ENCODE results near the gene BTG2. TPM values are rescaled to one million over a fixed set of nuclear protein-coding genes. Genes with fewer than 3 reads are reported as not detected.

Gene BTG2
- total and polyA plus RNA-seq, 2 experiments from 2014 or later, result 197 to 274 TPM

DNA sequence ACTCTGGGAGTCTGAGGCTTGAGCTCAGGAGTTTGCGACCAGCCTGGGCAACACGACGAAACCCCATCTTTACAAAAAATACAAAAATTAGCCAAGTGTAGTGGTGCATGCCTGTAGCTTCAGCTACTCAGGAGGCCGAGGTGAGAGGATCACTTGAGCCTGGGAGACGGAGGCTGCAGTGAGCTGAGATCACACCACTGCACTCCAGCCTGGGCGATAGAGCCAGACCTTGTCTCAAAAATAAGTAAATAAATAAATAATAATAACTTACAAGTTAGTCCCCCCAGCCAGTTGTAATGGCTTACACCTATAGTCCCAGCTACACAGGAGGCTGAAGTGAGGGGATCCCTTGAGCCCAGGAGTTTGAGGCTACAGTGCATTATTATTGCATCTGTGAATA lies 21.7 kb upstream of the BTG2 start:
- Histone ChIP-seq H3K4me1 (ENCODE audit: insufficient read depth) (peaks cover 51% of the 10 kb centered on the region), H3K79me2 (no peaks in the 10 kb centered on the region)

DNA sequence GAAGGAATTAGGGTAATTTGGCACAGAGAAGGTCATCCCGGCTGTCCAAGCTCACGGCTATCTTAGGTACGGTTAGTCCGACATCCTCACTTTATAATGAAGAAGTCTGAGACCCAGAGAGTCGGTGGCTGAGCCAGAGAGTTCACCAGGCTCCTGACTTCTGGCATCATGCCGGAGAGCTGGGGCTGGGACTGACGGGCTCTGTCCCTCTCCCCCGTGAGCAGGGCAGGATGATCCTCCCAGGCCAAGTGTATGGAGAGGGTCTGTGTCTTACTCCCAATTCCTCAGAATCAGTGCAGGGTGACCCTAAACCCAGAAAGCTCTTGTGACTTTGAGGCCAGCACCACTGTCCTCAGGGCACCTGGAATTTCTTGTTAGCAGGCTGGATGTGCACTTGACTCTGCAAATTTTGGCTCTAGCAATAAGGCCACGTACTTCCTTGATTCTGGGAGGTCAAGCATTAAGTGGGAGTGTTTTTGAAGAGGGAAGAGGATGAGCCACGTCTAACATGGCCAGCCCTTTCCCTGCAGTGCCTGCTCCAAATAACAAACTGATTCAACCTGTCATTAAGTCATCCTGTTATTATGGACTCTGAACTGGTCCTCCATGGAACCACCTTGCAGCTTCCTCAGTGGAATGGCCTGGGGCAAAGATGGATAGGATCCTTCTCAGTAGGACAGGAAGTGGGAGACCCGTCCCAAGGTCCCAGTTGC lies 20.8 kb upstream of the BTG2 start:
- DNase-seq (ENCODE audit: low spot score), result no peak
- H3K27ac ChIP-seq, result no peak overlapping the region

More for the DNA sequence above, 21.7 kb upstream of the BTG2 start:
- H3K4me2 ChIP-seq, result no peak overlapping the region
- H2AFZ ChIP-seq, result no peak overlapping the region
- no peaks in the 10 kb centered on the region for H3K9me2 ChIP-seq (replicated peaks; ENCODE audit: insufficient read depth)
- WGBS (ENCODE audit: low lambda C conversion rate, missing lambda C conversion rate), result 95% methylated on average over 6 of the region's 6 CpGs
- H3K9me3 ChIP-seq (ENCODE audit: low read depth), result no peaks in the 10 kb centered on the region
- no peaks in the 10 kb centered on the region for H4K20me1 ChIP-seq (ENCODE audit: insufficient read depth, poor library complexity, severe bottlenecking)
- no peaks in the 10 kb centered on the region for H3K27me3 ChIP-seq
- no peaks in the 10 kb centered on the region for H3K36me3 ChIP-seq (replicated peaks; ENCODE audit: insufficient read depth, low read depth)
- DNase-seq (ENCODE audit: low spot score), result no peak
- no peak overlapping the region for H3K4me3 ChIP-seq
- H3K27ac ChIP-seq, result peak overlapping the region; percentile 94
- TF ChIP-seq EZH2 (IDR thresholded peaks at IDR 0.05; ENCODE audit: borderline replicate concordance), result no peak
- TF ChIP-seq, protein P1, sequence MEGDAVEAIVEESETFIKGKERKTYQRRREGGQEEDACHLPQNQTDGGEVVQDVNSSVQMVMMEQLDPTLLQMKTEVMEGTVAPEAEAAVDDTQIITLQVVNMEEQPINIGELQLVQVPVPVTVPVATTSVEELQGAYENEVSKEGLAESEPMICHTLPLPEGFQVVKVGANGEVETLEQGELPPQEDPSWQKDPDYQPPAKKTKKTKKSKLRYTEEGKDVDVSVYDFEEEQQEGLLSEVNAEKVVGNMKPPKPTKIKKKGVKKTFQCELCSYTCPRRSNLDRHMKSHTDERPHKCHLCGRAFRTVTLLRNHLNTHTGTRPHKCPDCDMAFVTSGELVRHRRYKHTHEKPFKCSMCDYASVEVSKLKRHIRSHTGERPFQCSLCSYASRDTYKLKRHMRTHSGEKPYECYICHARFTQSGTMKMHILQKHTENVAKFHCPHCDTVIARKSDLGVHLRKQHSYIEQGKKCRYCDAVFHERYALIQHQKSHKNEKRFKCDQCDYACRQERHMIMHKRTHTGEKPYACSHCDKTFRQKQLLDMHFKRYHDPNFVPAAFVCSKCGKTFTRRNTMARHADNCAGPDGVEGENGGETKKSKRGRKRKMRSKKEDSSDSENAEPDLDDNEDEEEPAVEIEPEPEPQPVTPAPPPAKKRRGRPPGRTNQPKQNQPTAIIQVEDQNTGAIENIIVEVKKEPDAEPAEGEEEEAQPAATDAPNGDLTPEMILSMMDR (IDR thresholded peaks at IDR 0.05; ENCODE audit: poor library complexity), result no peak
- no peak for TF ChIP-seq EZH2phosphoT487 (IDR thresholded peaks at IDR 0.05; ENCODE audit: low read depth, severe bottlenecking, unreplicated experiment)

GRCh38 chr1:203286161-203286984 lies 18.9 kb upstream of the BTG2 start:
- peaks cover 62% of the 10 kb centered on the region for H3K4me1 ChIP-seq (ENCODE audit: insufficient read depth)
- WGBS (ENCODE audit: low lambda C conversion rate, missing lambda C conversion rate), result 72% methylated on average over 9 of the region's 9 CpGs
- DNase-seq (ENCODE audit: low spot score), result peak; percentile 45
- no peaks in the 10 kb centered on the region for H4K20me1 ChIP-seq (ENCODE audit: insufficient read depth, poor library complexity, severe bottlenecking)
- H3K9me2 ChIP-seq (replicated peaks; ENCODE audit: insufficient read depth), result no peaks in the 10 kb centered on the region
- no peaks in the 10 kb centered on the region for H3K36me3 ChIP-seq (replicated peaks; ENCODE audit: insufficient read depth, low read depth)
- TF ChIP-seq EZH2phosphoT487 (IDR thresholded peaks at IDR 0.05; ENCODE audit: low read depth, severe bottlenecking, unreplicated experiment), result no peak
- TF ChIP-seq, protein P1 (IDR thresholded peaks at IDR 0.05; ENCODE audit: poor library complexity), result peak; percentile 9
- no peaks in the 10 kb centered on the region for H3K27me3 ChIP-seq
- no peak overlapping the region for H3K4me3 ChIP-seq
- H3K4me2 ChIP-seq, result no peak overlapping the region
- H3K27ac ChIP-seq, result peak overlapping the region; percentile 95
- H3K9me3 ChIP-seq (ENCODE audit: low read depth), result no peaks in the 10 kb centered on the region
- no peak overlapping the region for H2AFZ ChIP-seq
- H3K79me2 ChIP-seq, result no peaks in the 10 kb centered on the region

More for the DNA sequence above, 20.8 kb upstream of the BTG2 start:
- H3K36me3 ChIP-seq (replicated peaks; ENCODE audit: insufficient read depth, low read depth), result no peaks in the 10 kb centered on the region
- no peak overlapping the region for H2AFZ ChIP-seq
- H3K79me2 ChIP-seq, result no peaks in the 10 kb centered on the region
- no peaks in the 10 kb centered on the region for H4K20me1 ChIP-seq (ENCODE audit: insufficient read depth, poor library complexity, severe bottlenecking)
- no peaks in the 10 kb centered on the region for H3K9me2 ChIP-seq (replicated peaks; ENCODE audit: insufficient read depth)
- TF ChIP-seq EZH2 (IDR thresholded peaks at IDR 0.05; ENCODE audit: borderline replicate concordance) (no peak), EZH2phosphoT487 (IDR thresholded peaks at IDR 0.05; ENCODE audit: low read depth, severe bottlenecking, unreplicated experiment) (no peak)
- TF ChIP-seq, protein P1 (IDR thresholded peaks at IDR 0.05; ENCODE audit: poor library complexity), result no peak
- WGBS (ENCODE audit: low lambda C conversion rate, missing lambda C conversion rate), result 75% methylated on average over 11 of the region's 11 CpGs
- no peak overlapping the region for H3K4me3 ChIP-seq
- H3K4me2 ChIP-seq, result no peak overlapping the region
- H3K27me3 ChIP-seq, result no peaks in the 10 kb centered on the region
- H3K4me1 ChIP-seq (ENCODE audit: insufficient read depth), result peaks cover 48% of the 10 kb centered on the region
- no peaks in the 10 kb centered on the region for H3K9me3 ChIP-seq (ENCODE audit: low read depth)
